GM19397 (cell line): Measurements from ENCODE around the gene TREH.
"Not testable (repeated sequence)": the region's sequence is repeated elsewhere in the genome, so short reads cannot be mapped to it uniquely, and the experiment has no call there.

Experiments
- ATAC-seq: cut with Tn5 transposase; IDR thresholded peaks from one replicate; pipeline ENCODE4 v1.9.1; 2021; ENCODE audit warnings: mild to moderate bottlenecking, moderate library complexity; ENCODE audit not compliant: unreplicated experiment

TREH gene

DNA sequence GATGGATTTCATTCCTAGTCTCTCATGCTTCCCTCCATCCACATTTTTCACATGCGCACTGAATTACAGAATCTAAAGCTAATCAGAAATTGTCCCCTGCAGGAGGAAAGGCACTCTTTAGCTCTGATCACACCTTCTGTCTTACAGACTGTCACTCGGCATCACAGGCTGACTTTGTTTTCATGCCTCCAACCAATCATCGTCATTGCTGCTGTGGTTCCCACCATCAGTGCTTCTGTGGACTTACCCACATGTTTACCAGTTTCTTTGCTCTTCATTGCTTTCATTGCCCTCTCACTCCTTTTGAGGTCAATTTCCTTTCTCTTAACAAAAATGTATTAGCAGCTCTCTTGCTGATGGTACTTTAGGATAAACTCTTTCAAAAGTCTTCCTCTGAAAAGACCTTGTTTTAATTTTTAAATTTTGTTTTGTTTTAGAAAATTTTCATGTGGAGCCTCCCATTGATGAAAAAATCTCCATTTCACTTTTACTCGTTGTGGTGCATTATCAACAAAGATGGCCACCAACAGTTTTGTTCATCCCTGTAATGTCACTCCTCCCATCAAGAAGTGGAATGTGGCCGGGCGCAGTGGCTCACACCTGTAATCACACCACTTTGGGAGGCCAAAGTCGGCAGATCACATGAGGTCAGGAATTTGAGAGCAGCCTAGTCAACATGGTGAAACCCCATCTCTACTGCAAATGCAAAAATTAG lies 20.2 kb upstream of the TREH start:
- no peak for ATAC-seq

DNA sequence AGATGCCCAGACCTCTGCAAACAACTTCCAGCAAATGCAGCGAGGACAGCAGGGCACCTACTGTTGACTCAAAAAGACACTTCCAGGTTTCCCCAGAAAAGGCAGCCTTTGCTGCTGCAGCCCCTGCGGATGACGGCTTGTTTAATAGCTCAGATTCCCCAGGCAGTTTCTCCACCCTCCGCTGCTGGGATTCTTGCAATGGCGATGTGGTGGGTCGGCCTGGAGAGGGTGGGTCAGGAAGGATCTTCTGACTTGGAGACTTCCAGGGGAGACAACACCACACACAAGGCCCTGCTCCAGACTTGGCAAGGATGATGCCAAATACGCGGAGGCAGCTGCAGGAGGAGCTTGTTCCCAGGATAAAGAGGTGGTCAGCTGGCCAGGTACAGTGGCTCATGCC lies 17.9 kb upstream of the TREH start:
- ATAC-seq, result no peak

DNA sequence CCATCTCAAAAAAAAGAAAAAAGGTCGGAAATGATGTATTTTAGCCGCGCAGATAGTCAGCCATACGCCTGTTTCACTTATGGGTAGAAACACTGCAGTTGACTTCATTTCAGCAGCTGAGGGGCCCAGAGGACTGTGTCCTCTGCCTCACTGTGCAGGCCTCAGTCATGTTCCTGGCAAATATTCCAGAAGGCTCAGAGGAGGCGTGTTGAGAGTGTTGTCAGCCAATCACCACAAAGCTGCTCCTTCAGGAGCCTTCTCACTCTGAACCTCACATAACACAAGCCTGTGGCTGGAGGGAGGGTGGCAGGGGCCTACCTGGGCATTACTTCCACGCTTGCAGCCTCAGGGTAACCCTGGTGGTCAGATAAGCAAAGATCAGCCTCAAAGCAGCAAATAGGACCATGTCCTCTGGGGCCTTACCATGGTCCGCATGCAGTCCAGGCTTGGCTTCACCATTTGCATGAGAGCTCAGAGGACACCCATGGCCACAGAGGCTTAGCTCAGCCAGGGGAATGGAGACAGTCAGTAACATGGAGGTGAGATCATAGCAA lies 17.3 kb upstream of the TREH start:
- ATAC-seq, result no peak

DNA sequence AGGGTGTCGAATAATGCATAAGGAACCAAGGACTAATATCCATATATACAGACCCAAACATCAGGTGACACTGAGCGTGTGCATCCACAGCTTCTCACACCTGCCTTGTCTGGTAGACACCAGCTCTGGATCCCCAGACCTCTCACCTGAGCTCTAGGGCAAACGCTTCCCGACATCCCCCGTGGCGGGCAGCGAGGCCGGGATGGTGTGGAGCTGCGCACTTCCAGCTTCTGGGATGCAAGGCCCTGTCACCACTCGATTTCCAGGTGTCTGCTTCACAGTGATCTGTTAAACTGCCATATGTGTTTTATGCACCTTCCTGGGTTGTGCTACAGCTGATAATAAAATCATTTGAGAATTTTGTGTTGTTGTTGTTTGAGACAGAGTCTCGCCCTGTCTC lies 15.3 kb upstream of the TREH start:
- no peak for ATAC-seq

DNA sequence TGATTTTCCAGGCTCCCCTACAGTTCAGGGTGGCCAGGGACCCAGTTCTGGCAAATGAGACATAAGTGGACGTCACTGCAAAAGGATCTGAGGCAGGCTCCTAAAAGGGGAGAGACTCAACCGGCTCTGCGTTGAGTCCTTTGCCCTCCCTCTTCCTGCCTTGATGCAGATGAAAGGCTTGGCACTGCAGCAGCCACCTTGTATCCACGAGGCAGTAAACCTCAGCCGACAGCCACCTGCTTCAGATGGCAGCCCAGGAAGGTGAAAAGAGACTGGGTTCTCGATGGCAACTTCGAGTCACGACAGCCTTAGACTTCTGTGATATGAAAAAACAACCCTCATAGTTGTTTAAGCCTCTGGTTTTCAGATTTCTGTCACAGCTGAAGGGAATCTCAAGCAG lies 14.7 kb upstream of the TREH start:
- no peak for ATAC-seq

DNA sequence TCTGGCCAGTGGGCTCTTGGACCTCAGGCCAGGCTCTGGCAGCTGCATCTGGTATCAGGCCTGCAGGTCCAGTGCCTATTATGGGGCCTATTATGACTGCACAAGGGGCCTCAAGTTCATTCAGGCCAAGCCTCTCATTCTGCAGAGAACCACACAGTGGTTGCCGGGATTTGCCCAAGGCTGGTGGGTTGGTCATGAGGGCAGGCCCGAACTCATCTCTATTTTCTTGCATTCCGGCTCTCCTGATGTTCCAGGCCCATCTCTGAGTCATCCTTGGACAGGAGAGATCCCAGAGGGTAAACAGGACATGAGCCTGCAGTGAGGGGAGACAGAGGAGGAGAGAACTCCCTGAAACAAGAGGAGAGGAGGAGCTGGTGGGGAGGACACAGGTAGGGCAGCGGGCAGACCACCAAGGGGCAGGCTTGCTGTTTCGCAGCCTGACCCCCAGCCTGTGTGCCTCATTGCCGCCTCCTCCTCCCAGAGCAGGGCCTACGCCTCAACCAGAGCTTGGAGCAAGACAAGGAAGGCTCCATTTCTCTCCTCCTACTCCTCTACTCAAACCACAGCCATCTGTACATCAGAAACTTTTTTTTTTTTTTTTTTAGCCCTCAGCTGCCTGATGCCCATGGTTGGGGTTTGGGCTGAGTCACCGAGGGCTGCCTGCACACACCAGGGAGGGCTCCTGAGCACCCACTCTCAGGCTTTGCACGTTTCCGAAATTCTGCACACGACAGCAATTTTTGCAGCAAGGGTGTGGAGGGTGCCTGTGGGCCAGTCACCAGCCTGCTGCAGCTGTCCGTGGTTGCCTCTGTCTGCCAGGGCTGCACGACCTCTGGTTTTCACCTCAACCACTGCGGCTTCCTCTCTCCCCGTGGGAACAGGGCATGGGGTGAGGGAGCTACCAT lies 12.7 kb upstream of the TREH start:
- no peak for ATAC-seq

DNA sequence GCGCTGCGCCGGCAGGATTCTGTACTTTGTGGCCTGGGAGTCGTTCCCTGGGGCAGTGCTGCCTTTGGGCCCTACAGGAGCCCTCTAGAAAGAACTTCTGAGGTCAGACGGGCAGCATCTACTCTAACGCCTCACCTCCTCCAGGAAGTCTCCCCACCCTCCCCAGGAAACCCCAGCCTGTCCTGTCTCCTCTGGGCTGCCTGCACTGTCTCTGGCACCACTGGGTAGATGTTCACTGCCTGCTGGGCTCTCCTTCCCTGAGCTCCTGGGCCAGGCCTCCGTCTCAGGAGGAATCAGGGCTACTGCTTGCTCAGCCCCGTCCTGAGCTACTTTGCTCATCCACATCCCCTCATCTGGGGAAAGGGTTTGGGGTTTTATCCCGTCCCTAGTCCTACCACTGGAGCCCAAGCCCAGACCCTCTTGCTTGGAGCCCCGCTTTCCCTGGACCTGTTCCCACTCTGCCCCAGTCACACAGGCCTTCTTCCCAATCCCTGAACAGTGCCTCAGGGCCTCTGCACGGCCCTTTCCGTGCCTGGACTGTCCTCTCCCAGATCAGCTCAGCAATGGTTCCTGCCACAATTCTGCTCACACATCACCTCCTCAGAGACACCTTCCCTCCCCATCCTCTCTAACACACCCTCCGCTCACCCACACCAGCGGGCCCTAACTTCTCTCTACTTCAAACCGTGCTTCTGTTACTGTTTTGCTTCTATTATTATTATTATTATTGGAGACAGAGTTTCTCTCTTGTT lies 11.3 kb upstream of the TREH start:
- ATAC-seq, result no peak

DNA sequence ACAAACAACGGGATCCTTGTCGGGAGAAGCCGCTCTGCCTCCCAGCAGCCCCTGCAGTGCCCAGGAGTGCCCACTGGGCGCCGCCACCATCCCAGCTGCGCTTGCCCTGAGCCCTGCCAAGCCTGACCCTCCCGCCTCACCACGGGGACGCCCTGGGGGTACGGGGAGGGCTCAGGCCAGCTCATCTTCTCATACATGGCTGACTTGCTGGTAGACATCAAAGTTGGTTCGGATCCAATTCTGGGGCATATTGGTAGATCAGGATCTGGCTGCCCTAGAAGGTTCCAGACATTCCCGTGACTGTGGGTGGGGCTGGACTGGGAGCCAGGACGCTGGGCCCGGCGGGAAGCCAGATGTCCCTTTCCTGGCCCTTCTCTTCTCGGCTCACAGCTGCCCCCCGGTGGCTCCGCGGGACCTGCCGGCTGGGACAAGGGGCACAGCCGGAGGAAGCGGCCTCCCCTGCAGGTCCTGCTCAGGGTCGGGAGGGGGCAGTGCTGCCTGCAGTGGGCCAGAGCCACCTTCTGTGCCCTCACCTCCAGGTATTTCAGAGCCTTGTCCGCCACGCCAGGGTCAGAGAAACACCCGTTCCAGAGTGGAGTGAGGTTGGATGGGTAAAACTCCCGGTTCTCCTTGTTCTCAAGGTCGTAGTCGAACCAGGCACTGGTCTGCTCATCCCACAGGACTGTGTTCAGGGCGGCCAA lies 10.6 kb upstream of the TREH start:
- ATAC-seq, result peak; percentile 77

DNA sequence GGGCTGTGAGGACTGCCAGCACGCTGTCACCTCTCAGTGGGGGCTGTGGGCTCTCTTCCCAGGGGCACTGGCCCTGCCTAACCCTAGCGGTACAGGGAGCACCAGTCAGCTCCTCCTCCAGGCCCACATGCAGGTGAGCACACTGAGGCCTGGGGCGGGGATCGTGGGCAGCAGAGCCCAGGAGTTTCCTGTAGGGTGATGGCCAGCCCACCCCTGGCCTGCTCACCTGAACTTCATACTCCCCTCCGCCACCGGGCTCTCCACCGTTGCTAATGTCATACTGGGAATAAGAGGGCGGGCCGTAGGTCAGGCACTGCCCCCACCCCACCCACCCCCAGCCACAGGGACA lies 10.0 kb upstream of the TREH start:
- no peak for ATAC-seq

DNA sequence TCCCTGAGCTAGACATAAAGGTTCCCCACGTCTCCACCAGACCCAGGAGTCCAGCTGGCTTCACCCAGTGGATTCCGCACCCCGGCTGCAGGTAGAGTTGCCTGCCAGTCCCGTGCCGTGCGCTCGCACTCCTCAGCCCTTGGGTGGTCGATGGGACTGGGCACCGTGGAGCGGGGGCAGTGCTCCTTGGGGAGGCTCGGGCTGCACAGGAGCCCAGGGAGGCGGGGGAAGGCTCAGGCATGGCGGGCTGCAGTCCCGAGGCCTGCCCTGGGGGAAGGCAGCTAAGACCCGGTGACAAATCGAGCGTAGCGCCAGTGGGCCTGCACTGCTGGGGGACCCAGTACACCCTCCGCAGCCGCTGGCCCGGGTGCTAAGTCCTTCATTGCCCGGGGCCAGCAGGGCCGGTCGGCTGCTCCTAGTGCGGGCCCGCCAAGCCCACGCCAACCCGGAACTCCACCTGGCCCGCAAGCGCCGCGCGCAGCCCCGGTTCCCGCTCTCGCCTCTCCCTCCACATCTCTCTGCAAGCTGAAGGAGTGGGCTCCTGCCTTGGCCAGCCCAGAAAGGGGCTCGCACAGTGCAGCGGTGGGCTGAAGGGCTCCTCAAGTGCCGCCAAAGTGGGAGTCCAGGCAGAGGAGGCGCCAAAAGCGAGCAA lies 9.5 kb upstream of the TREH start:
- ATAC-seq, result no peak

DNA sequence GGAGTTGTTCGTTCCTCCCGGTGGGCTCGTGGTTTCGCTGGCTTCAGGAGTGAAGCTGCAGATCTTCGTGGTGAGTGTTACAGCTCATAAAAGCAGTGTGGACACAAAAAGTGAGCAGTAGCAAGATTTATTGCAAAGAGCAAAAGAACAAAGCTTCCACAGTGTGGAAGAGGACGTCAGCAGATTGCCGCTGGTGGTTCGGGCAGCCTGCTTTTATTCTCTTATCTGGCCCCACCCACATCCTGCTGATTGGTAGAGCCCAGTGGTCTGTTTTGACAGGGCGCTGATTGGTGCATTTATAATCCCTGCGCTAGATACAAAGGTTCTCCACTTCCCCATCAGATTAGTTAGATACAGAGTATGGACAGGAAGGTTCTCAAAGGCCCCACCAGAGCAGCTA lies 8.9 kb upstream of the TREH start:
- ATAC-seq, result not testable (repeated sequence)

DNA sequence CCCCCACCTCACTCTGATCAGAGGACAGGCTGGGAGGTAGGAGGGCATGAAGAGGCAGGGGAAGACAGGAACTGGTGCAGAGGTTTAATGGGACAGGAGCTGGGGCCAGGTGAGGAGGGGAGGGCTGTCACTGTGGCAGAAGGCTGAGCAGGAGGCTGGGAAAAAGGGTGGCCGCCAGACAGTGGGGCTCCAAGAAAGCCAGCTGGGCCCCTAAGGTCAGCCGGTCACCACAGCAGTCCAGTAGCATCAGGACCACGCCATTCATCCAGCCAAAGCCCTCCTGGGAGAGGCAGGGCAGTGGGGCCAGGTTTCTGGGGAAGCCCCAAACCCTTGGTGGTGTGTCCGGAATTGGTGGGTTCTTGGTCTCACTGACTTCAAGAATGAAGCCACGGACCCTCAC lies 8.5 kb upstream of the TREH start:
- no peak for ATAC-seq

DNA sequence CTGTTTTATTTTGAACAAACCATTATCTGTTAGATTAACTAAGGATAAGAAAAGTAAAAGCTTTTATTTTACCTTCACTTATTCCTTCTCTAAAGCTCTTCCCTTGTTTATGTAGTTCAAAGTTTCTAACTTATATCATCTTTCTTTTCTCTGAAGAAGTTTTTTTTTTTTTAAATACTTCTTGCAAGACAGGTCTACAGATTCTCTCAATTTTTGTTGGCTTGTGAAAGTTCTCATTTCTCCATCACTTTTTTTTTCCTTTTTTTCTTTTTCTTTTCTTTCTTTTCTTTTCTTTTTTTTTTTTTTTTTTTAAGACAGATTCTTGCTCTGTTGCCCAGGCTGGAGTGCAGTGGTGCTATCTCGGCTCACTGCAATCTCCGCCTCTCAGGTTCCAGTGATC lies 4.7 kb upstream of the TREH start:
- no peak for ATAC-seq

DNA sequence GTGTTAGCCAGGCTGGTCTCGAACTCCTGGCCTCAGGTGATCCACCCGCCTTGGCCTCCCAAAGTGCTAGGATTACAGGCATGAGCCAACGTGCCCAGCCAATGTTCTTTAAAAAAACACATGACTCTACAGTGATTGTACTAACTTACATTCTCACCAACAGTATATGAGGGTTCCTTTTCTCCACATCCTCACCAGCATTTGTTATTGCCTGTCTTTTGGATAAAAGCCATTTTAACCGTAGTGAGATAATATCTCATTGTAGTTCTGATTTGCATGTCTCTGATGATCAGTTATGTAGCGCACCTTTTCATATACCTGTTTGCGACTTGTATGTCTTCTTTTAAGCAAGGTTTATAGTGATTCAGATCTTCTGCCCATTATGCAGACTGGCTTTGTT lies 3.5 kb upstream of the TREH start:
- ATAC-seq, result not testable (repeated sequence)

DNA sequence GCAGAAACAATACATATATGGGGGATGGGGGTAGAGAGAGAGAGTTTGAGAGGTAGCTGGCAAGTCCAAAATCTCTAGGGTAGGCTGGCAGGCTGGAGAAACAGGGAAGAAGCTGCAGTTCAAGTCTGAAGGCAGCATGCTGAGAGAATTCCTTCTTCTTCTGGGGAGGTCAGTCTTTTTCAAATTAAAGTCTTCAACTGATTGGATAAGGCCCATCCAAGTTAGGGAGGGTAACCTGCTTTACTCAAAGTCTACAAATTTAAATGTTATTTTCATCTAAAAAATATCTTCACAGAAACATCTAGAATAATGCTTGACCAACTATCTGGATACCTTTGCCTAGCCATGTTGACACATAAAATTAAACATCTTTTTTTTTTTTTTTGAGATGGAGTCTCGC lies 2.9 kb upstream of the TREH start:
- ATAC-seq, result no peak

DNA sequence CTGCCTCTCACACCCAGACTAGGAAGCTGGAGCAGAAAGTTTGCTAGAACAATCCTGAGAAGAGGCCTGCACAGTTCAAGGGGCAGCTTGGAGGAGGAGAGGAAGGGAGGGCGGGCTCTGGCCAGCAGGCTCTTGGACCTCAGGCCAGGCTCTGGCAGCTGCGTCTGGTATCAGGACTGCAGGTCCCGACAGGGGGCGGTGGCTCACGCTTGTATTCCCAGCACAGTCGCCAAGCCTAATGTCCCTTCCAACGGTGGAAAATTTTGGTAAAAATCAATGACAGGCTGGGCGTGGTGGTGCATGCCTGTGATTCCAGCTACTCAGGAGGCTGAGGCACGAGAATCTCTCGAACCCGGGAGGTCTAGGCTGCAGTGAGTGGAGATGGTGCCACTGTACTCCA lies 542 bp downstream of the TREH start:
- ATAC-seq, result not testable (repeated sequence)

DNA sequence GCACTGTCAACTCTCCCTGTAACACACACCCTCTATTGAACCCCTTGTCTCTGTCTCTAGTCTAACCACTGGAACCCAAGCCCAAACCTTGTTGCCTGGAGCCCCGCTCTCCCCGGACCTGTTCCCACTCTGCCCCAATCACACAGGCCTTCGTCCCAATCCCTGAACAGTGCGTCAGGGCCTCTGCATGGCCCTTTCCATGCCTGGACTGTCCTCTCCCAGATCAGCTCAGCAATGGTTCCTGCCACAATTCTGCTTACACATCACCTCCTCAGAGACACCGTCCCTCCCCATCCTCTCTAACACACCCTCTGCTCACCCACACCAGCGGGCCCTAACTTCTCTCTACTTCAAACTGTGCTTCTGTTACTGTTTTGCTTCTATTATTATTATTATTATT lies 1.5 kb downstream of the TREH start:
- no peak for ATAC-seq

DNA sequence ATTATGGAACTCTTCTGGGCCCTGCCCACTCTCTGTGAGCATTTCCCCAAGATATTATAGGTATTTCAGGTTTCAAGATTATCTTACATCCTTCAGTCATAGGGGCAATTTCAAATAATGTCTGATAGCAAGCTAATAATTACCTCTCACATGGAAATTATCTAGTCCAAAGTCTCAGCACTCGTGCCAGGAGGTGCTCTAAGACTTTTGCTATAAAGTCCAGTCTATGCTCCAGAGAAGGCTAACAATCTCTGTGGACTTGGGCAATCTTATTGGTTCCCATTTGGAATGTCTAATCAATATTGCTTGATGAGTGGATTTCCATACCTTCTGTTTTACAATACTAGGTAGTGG lies 5.4 kb downstream of the TREH start:
- ATAC-seq, result no peak

DNA sequence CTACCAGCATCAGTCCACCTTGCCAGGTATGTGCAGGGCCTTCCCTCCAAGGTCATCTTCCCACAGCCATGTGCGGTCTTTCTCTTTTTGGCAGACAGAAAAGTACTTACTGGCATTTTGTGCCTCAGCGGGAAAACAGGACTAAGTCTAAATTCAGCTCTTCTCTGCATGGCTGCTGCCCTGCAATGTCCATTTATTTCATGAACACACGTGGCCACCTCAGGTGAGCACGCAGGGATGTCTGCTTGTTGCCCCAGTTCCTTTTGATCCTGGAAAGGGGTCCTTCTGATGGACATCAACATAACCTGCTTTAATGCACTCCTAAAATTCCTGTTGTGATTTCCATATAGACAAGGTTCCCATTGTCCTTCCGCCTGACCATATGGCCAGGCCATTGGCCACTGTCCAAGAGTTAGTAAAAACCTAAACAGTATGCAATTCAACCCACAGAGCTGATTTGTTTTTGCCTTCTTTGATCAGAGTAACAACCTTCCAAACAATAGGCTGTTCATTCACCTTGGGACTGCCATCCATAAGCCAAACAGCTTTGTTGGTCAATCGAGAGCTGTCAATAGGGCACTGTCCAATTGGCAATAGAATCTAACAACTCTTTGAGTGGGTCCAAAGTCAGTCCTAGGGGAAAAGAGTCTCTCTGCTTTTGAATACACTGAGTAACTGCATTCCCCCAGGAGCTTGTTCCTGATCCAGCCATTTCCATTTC lies 5.9 kb downstream of the TREH start:
- no peak for ATAC-seq

DNA sequence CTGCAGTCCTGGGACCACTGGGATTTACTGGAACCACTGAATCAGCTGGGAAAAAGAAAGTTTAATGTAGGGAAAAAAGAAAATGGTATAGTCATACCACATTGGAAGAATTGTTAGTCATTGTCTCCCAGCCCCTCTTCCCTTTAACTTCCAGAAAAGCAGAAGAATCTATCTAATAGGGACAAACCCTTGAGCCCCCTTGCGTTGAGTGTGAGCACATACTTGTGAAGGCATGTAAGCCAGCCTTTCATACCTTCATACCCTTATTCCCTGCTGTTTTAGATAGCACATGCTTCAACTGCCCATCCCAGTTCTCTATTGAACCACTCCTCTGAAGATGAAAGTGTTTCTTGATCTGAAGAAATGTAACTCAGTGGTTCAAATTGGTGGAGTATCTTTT lies 6.6 kb downstream of the TREH start:
- no peak for ATAC-seq
